ENCODE measurements around the gene KCNQ1OT1. TPM values are rescaled to one million over a fixed set of nuclear protein-coding genes. Genes with fewer than 3 reads are reported as not detected.

KCNQ1OT1 gene
- total RNA-seq, 2 donors from 2014 or later, result 2.3 to 3.3 TPM

GRCh38 chr11:2738551-2739431 is 39.0 kb upstream of the KCNQ1OT1 start:
- Histone ChIP-seq H3K4me1 (ENCODE audit: control insufficient read depth in 1 of 2, low read depth in 2 of 2) (no peaks in the 10 kb centered on the region), H3K36me3 (no peaks in the 10 kb centered on the region), H3K27me3 (replicated peaks; ENCODE audit: insufficient read depth) (no peaks in the 10 kb centered on the region), H3K9me3 (no peaks in the 10 kb centered on the region), H3K27ac (no peak overlapping the region), H3K4me3 (no peak overlapping the region)
- ATAC-seq (ENCODE audit: insufficient number of reproducible peaks, low FRiP score, low read depth) (no peak), DNase-seq (ENCODE audit: low spot score) (no peak)
- TF ChIP-seq, protein P1, sequence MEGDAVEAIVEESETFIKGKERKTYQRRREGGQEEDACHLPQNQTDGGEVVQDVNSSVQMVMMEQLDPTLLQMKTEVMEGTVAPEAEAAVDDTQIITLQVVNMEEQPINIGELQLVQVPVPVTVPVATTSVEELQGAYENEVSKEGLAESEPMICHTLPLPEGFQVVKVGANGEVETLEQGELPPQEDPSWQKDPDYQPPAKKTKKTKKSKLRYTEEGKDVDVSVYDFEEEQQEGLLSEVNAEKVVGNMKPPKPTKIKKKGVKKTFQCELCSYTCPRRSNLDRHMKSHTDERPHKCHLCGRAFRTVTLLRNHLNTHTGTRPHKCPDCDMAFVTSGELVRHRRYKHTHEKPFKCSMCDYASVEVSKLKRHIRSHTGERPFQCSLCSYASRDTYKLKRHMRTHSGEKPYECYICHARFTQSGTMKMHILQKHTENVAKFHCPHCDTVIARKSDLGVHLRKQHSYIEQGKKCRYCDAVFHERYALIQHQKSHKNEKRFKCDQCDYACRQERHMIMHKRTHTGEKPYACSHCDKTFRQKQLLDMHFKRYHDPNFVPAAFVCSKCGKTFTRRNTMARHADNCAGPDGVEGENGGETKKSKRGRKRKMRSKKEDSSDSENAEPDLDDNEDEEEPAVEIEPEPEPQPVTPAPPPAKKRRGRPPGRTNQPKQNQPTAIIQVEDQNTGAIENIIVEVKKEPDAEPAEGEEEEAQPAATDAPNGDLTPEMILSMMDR (IDR thresholded peaks at IDR 0.05), result no peak

- H3K27me3 ChIP-seq (replicated peaks; ENCODE audit: insufficient read depth), result no peaks in the 10 kb centered on the region
- ATAC-seq (ENCODE audit: insufficient number of reproducible peaks, low FRiP score, low read depth), result no peak
- TF ChIP-seq, protein P1 (IDR thresholded peaks at IDR 0.05), result no peak
- no peak overlapping the region for H3K27ac ChIP-seq
- no peak for DNase-seq (ENCODE audit: low spot score)
- H3K4me1 ChIP-seq (ENCODE audit: control insufficient read depth in 1 of 2, low read depth in 2 of 2), result no peaks in the 10 kb centered on the region
- H3K9me3 ChIP-seq, result no peaks in the 10 kb centered on the region
- no peak overlapping the region for H3K4me3 ChIP-seq
- H3K36me3 ChIP-seq, result no peaks in the 10 kb centered on the region
These were observed 38.1 kb upstream of the KCNQ1OT1 start for GRCh38 chr11:2737866-2738265.

DNA sequence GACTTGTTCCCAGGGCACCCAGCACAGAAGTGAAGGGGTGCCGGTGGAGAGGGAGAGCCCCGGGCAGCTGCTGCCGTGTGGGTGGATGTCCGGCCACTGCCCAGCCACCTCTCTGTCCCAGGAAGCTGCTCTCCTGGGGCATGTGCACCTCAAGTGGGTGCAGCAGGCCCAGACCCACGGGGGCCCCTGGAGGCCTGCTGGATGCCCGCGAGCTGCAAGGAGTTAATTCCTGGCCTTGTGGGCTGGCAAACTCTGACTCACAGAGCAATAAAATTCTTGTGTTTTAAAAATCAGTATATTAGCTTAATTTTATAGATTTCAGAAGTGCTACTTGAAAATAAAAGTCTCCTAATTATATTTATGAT is 37.4 kb upstream of the KCNQ1OT1 start:
- Histone ChIP-seq H3K36me3 (no peaks in the 10 kb centered on the region), H3K4me3 (no peak overlapping the region), H3K9me3 (no peaks in the 10 kb centered on the region), H3K27me3 (replicated peaks; ENCODE audit: insufficient read depth) (no peaks in the 10 kb centered on the region), H3K4me1 (ENCODE audit: control insufficient read depth in 1 of 2, low read depth in 2 of 2) (no peaks in the 10 kb centered on the region), H3K27ac (no peak overlapping the region)
- TF ChIP-seq, protein P1 (IDR thresholded peaks at IDR 0.05), result no peak
- DNase-seq (ENCODE audit: low spot score) (no peak), ATAC-seq (ENCODE audit: insufficient number of reproducible peaks, low FRiP score, low read depth) (no peak)

DNA sequence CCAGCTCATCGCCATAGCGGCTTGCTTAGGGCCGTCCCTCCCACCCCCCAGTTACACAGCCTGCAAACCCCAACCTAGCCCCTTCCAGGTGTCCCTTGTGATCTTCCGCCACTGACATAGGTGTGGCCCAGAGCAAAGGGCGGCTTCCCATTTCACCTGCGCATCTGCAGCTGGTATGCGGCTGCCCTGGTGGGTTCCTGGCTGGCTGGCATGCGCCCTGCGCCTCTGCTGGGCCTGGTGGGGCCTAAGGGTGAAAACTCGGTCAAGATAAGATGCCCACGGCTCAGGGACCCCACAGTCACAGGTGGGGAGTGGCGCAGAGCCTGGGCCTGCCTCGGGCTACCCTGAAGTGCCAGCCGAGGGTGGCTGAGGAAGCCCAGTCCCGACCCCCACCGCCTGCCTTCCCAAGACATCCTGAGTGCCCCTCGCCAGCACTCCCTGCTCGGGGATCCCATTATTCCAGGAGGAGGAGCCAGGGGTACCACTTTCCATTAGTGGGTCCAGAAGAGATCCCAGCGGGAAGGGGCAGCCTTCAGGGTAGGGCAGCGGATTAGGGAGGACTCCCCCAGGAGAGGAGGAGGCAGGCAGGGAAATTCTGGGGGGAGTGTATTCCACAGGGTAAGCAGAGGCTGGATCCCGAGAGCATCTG is 36.9 kb upstream of the KCNQ1OT1 start:
- Histone ChIP-seq H3K27me3 (replicated peaks; ENCODE audit: insufficient read depth) (no peaks in the 10 kb centered on the region), H3K27ac (no peak overlapping the region), H3K36me3 (no peaks in the 10 kb centered on the region), H3K4me1 (ENCODE audit: control insufficient read depth in 1 of 2, low read depth in 2 of 2) (no peaks in the 10 kb centered on the region), H3K9me3 (no peaks in the 10 kb centered on the region), H3K4me3 (no peak overlapping the region)
- DNase-seq (ENCODE audit: low spot score) (no peak), ATAC-seq (ENCODE audit: insufficient number of reproducible peaks, low FRiP score, low read depth) (no peak)
- TF ChIP-seq, protein P1 (IDR thresholded peaks at IDR 0.05), result no peak

DNA sequence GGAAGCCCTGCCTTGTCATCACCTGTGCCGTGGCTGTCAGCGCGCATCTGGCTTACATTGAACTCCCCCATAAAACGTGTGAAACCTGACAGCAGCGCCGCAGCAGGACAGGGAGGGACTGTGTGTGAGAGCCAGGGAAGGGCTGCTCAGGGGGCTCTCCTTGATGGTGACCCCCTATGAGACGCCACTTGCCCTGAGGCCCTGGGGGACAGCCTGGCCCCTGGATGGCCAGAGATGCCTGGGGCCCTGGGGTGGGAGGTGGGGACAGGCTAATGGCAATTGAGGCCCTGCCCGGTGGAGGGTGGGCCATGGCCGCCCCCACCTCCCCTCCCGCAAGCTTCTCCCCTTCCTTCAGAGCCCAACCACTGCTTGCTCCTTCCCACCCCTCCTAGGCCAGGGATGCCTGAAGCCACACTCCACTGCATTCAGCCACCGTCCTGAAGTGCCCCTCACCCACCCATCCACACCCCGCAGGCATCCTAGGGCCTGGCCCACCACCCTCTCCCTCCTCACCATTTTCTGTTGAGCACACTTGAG is 35.3 kb upstream of the KCNQ1OT1 start:
- TF ChIP-seq, protein P1 (IDR thresholded peaks at IDR 0.05), result no peak
- DNase-seq (ENCODE audit: low spot score), result no peak
- Histone ChIP-seq H3K4me3 (no peak overlapping the region), H3K27ac (no peak overlapping the region), H3K4me1 (ENCODE audit: control insufficient read depth in 1 of 2, low read depth in 2 of 2) (no peaks in the 10 kb centered on the region), H3K36me3 (no peaks in the 10 kb centered on the region), H3K27me3 (replicated peaks; ENCODE audit: insufficient read depth) (no peaks in the 10 kb centered on the region), H3K9me3 (no peaks in the 10 kb centered on the region)
- ATAC-seq (ENCODE audit: insufficient number of reproducible peaks, low FRiP score, low read depth), result no peak

Data from thoracic aorta (tissue), 2 donors.